ENCODE results near the gene RAPSN. TPM values are rescaled to one million over a fixed set of nuclear protein-coding genes. Genes with fewer than 3 reads are reported as not detected.

The RAPSN gene
- 1 to 10 TPM in 2 of 4 donors, under 1 TPM in 1, not detected in 1; 0.59 to 4.6 (median 1.0) TPM for total RNA-seq

DNA sequence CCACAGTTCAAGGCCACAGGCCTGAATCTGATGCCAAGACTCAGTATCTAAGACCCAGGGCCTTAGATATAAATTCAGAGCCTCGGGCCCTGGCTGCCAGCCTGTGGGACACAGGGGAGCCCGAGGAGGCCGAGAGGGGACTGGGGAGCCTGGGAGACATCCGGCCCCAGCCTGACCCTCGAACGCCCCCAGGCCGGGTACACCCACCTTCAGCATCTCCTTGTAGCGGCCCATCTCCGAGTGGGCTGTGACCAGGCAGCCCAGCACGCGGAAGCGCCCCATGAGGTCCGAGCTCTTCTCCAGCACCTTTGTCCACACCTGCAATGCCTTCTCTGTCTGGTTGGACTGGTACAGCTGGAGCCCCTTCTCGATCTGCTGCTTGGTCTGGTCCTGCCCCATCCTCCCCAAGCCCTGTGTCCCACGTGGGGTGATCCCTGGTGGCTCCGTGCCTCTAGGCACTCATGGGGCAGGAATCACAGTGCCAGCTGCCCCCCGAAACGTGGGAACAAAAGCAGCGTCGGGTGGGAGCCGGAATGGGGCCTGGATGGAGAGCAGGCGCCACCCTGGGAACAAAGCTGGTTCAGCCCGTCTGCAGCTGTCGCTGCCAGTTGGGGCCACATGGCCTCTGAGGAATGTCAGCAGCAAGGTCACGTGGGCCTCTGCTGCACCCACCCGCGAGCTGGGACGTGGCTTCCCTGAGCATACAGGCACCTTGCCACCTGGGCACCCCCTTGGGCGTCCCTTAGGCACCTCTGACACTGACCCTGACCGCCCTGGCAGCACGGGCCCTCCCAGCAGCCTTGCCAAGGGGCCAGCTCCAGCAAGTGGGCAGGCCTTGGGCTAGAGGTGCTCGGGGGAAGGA is at the start of gene RAPSN:
Gene RAPSN, minus strand, starts transcription at position 571 of the 862 bp plus-strand sequence. Its CDS starts 172 bp downstream, at position 399.
- no peak within 1 kb of the TSS for H3K27ac ChIP-seq
- 75% methylated on average over 16 of the region's 32 CpGs for WGBS
- no peaks in the 10 kb centered on the region for H3K4me1 ChIP-seq
- no peak for DNase-seq (ENCODE audit: low spot score in 2 of 2)
- H3K36me3 ChIP-seq: no peaks in the 10 kb centered on the region
- no peaks in the 10 kb centered on the region for H3K27me3 ChIP-seq
- H3K9me3 ChIP-seq: no peaks in the 10 kb centered on the region
- TF ChIP-seq POLR2AphosphoS5 (IDR thresholded peaks at IDR 0.05): no peak
- no peak for TF ChIP-seq CTCF (IDR thresholded peaks at IDR 0.05)
- TF ChIP-seq POLR2A (IDR thresholded peaks at IDR 0.05): no peak
- no peak for TF ChIP-seq EP300 (IDR thresholded peaks at IDR 0.05)
- no peak within 1 kb of the TSS for H3K4me3 ChIP-seq

GRCh38 chr11:47498149-47498548 is 49.2 kb upstream of the RAPSN start:
- 93% methylated on average over 3 of the region's 3 CpGs for WGBS
- H3K4me1 ChIP-seq: peaks cover 48% of the 10 kb centered on the region
- no peak for DNase-seq (ENCODE audit: low spot score in 2 of 2)
- no peaks in the 10 kb centered on the region for H3K27me3 ChIP-seq
- no peak overlapping the region for H3K27ac ChIP-seq
- H3K9me3 ChIP-seq: no peaks in the 10 kb centered on the region
- no peaks in the 10 kb centered on the region for H3K36me3 ChIP-seq
- no peak overlapping the region for H3K4me3 ChIP-seq
- TF ChIP-seq CTCF (IDR thresholded peaks at IDR 0.05) (no peak), POLR2AphosphoS5 (IDR thresholded peaks at IDR 0.05) (no peak), POLR2A (IDR thresholded peaks at IDR 0.05) (no peak), EP300 (IDR thresholded peaks at IDR 0.05) (no peak)

GRCh38 chr11:47496808-47497207 is 47.9 kb upstream of the RAPSN start:
- H3K4me1 ChIP-seq: peaks cover 44% of the 10 kb centered on the region
- no peak for TF ChIP-seq POLR2AphosphoS5 (IDR thresholded peaks at IDR 0.05)
- TF ChIP-seq CTCF (IDR thresholded peaks at IDR 0.05): no peak
- TF ChIP-seq EP300 (IDR thresholded peaks at IDR 0.05): no peak
- TF ChIP-seq POLR2A (IDR thresholded peaks at IDR 0.05): no peak
- no peak for DNase-seq (ENCODE audit: low spot score in 2 of 2)
- no peaks in the 10 kb centered on the region for H3K36me3 ChIP-seq
- H3K9me3 ChIP-seq: no peaks in the 10 kb centered on the region
- no peaks in the 10 kb centered on the region for H3K27me3 ChIP-seq
- no peak overlapping the region for H3K27ac ChIP-seq
- H3K4me3 ChIP-seq: no peak overlapping the region

- Histone ChIP-seq H3K9me3 (no peaks in the 10 kb centered on the region), H3K36me3 (no peaks in the 10 kb centered on the region), H3K4me1 (peaks cover 43% of the 10 kb centered on the region), H3K27ac (no peak overlapping the region), H3K4me3 (no peak overlapping the region), H3K27me3 (no peaks in the 10 kb centered on the region)
- no peak for DNase-seq (ENCODE audit: low spot score in 2 of 2)
- 50% methylated on average over 1 of the region's 1 CpG for WGBS
- TF ChIP-seq POLR2AphosphoS5 (IDR thresholded peaks at IDR 0.05): no peak
- TF ChIP-seq CTCF (IDR thresholded peaks at IDR 0.05): no peak
- TF ChIP-seq POLR2A (IDR thresholded peaks at IDR 0.05): no peak
- TF ChIP-seq EP300 (IDR thresholded peaks at IDR 0.05): no peak
Measured at GRCh38 chr11:47495856-47496217, 46.9 kb upstream of the RAPSN start.

GRCh38 chr11:47495011-47495855 is 46.3 kb upstream of the RAPSN start:
- no peak overlapping the region for H3K4me3 ChIP-seq
- H3K36me3 ChIP-seq: no peaks in the 10 kb centered on the region
- H3K9me3 ChIP-seq: no peaks in the 10 kb centered on the region
- no peak for TF ChIP-seq CTCF (IDR thresholded peaks at IDR 0.05)
- TF ChIP-seq POLR2AphosphoS5 (IDR thresholded peaks at IDR 0.05): no peak
- no peaks in the 10 kb centered on the region for H3K27me3 ChIP-seq
- H3K27ac ChIP-seq: no peak overlapping the region
- peaks cover 39% of the 10 kb centered on the region for H3K4me1 ChIP-seq
- no peak for DNase-seq (ENCODE audit: low spot score in 2 of 2)
- 70% methylated on average over 4 of the region's 4 CpGs for WGBS

Measured in suprapubic skin (tissue), 4 donors.